Liver (tissue), 3 donors: ENCODE measurements around the gene PGM5.

Experiments used
- EGR1 ChIP-seq, 2 donors: IDR thresholded peaks; 2 replicates each; pipeline ENCODE4 v1.6.1; 2016 to 2018; ENCODE audit warnings: antibody characterized with exemption in 2 of 2, low read depth in 2 of 2
- JUND ChIP-seq, 2 donors: IDR thresholded peaks; 2 replicates each; pipeline ENCODE4 v1.6.1; 2016; ENCODE audit warnings: antibody characterized with exemption in 2 of 2
- NR2F2 ChIP-seq: IDR thresholded peaks from 2 replicates; pipeline ENCODE4 v1.6.1; 2016; ENCODE audit warnings: antibody characterized with exemption
- RAD21 ChIP-seq, 2 donors: IDR thresholded peaks; 2 replicates each; pipeline ENCODE4 v1.6.1; 2016; ENCODE audit warnings: antibody characterized with exemption in 2 of 2, mild to moderate bottlenecking in 2 of 2
- TAF1 ChIP-seq: conservative IDR thresholded peaks from 2 replicates; pipeline ENCODE4 v1.6.1; 2016; ENCODE audit warnings: antibody characterized with exemption, mild to moderate bottlenecking
- YY1 ChIP-seq: IDR thresholded peaks from 2 replicates; pipeline ENCODE4 v1.6.1; 2016; ENCODE audit warnings: antibody characterized with exemption, mild to moderate bottlenecking
- TF ChIP-seq, protein P1 (sequence below): fragments of 150-350 bp; IDR thresholded peaks from 2 replicates; pipeline ENCODE4 v1.5.1; 2017; ENCODE audit warnings: improper control_type of control experiment, low read depth, low read length; ENCODE audit not compliant: missing input control
- TF ChIP-seq, protein P2 (sequence below): IDR thresholded peaks from 2 replicates; pipeline ENCODE4 v1.6.1; 2016; ENCODE audit warnings: antibody characterized with exemption
- TF ChIP-seq, protein P3 (sequence below): IDR thresholded peaks from 2 replicates; pipeline ENCODE4 v1.6.1; 2016; ENCODE audit warnings: antibody characterized with exemption
- TF ChIP-seq, protein P4 (sequence below): IDR thresholded peaks from 2 replicates; pipeline ENCODE4 v1.6.1; 2016; ENCODE audit warnings: antibody characterized with exemption, mild to moderate bottlenecking
- donor health status: healthy.
- donor health status: healthy.

DNA sequence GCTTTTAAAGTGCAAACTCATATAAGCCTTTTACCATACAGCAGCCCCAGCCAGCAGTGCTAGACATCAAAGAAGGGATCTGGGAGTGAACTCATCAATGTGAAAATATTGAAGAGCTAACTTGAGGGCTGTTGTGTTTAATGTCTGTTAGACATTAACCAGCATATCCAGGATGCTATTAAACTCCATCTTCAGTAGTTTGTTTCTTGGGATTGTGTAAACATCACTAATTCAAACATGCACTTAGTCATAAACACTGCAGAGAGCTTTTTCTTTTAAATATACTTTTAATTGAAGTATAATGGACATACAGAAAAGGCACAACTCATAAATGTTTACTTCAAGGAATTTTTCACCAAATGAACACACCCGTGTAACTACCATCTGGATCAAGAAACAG is 102.5 kb downstream of the PGM5 start:
- TF ChIP-seq TAF1 (no peak), RAD21 (IDR thresholded peaks at IDR 0.05) (no peak), YY1 (no peak), EGR1 (IDR thresholded peaks at IDR 0.05; ENCODE audit: low read depth in 2 of 2) (no peak), JUND (IDR thresholded peaks at IDR 0.05) (no peak), NR2F2 (no peak)
- TF ChIP-seq, protein P1, sequence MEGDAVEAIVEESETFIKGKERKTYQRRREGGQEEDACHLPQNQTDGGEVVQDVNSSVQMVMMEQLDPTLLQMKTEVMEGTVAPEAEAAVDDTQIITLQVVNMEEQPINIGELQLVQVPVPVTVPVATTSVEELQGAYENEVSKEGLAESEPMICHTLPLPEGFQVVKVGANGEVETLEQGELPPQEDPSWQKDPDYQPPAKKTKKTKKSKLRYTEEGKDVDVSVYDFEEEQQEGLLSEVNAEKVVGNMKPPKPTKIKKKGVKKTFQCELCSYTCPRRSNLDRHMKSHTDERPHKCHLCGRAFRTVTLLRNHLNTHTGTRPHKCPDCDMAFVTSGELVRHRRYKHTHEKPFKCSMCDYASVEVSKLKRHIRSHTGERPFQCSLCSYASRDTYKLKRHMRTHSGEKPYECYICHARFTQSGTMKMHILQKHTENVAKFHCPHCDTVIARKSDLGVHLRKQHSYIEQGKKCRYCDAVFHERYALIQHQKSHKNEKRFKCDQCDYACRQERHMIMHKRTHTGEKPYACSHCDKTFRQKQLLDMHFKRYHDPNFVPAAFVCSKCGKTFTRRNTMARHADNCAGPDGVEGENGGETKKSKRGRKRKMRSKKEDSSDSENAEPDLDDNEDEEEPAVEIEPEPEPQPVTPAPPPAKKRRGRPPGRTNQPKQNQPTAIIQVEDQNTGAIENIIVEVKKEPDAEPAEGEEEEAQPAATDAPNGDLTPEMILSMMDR: no peak
- TF ChIP-seq, protein P2, sequence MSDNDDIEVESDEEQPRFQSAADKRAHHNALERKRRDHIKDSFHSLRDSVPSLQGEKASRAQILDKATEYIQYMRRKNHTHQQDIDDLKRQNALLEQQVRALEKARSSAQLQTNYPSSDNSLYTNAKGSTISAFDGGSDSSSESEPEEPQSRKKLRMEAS: no peak
- TF ChIP-seq, protein P3, sequence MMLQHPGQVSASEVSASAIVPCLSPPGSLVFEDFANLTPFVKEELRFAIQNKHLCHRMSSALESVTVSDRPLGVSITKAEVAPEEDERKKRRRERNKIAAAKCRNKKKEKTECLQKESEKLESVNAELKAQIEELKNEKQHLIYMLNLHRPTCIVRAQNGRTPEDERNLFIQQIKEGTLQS: no peak
- TF ChIP-seq, protein P4, sequence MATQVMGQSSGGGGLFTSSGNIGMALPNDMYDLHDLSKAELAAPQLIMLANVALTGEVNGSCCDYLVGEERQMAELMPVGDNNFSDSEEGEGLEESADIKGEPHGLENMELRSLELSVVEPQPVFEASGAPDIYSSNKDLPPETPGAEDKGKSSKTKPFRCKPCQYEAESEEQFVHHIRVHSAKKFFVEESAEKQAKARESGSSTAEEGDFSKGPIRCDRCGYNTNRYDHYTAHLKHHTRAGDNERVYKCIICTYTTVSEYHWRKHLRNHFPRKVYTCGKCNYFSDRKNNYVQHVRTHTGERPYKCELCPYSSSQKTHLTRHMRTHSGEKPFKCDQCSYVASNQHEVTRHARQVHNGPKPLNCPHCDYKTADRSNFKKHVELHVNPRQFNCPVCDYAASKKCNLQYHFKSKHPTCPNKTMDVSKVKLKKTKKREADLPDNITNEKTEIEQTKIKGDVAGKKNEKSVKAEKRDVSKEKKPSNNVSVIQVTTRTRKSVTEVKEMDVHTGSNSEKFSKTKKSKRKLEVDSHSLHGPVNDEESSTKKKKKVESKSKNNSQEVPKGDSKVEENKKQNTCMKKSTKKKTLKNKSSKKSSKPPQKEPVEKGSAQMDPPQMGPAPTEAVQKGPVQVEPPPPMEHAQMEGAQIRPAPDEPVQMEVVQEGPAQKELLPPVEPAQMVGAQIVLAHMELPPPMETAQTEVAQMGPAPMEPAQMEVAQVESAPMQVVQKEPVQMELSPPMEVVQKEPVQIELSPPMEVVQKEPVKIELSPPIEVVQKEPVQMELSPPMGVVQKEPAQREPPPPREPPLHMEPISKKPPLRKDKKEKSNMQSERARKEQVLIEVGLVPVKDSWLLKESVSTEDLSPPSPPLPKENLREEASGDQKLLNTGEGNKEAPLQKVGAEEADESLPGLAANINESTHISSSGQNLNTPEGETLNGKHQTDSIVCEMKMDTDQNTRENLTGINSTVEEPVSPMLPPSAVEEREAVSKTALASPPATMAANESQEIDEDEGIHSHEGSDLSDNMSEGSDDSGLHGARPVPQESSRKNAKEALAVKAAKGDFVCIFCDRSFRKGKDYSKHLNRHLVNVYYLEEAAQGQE: no peak
